Measurements from ENCODE around the gene PRKRIP1. TPM values are rescaled to one million over a fixed set of nuclear protein-coding genes. Genes with fewer than 3 reads are reported as not detected.

Gene PRKRIP1
- total RNA-seq, 4 donors from 2014 or later: 15.6 to 29.9 (median 20.2) TPM

DNA sequence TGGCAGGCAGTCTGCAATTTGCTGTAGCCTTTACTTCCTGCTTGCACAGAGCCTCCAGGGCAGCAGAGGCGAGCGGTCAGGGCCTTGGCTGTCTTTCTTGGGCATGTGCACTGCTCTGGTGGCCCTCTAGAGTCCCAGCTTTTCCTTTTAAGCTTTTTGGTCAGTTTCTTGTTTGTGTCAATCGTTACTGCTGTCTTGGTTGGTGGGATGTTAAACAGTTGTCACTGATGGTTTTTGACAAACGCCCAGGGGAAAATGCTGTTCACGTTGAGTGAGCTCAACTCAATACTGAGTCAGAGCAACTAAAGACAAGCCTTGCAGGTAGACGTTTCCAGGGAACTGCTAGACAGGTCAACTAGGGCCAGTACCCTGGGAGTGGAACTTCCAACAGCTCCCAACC, 14.0 kb downstream of the PRKRIP1 start:
- ATAC-seq (ENCODE audit: low FRiP score) (no peak), DNase-seq (ENCODE audit: low spot score) (no peak)
- TF ChIP-seq, protein P1, sequence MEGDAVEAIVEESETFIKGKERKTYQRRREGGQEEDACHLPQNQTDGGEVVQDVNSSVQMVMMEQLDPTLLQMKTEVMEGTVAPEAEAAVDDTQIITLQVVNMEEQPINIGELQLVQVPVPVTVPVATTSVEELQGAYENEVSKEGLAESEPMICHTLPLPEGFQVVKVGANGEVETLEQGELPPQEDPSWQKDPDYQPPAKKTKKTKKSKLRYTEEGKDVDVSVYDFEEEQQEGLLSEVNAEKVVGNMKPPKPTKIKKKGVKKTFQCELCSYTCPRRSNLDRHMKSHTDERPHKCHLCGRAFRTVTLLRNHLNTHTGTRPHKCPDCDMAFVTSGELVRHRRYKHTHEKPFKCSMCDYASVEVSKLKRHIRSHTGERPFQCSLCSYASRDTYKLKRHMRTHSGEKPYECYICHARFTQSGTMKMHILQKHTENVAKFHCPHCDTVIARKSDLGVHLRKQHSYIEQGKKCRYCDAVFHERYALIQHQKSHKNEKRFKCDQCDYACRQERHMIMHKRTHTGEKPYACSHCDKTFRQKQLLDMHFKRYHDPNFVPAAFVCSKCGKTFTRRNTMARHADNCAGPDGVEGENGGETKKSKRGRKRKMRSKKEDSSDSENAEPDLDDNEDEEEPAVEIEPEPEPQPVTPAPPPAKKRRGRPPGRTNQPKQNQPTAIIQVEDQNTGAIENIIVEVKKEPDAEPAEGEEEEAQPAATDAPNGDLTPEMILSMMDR (IDR thresholded peaks at IDR 0.05): no peak

DNA sequence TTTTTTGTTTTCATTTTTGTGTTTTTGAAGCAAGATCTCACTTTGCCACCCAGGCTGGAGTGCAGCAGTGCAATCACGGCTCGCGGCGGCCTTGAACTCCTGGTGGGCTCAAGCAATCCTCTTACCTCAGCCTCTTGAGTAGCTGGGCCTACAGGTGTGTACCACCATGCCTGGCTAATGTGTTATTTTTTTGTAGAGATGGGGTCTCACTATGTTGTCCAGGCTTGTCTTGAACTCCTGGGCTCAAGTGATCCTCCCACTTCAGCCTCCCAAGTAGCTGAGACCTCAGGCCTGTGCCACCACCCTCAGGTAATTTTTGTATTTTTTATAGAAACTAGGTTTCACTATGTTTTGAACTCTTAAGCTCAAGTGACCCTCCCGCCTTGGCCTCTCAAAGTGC, 14.8 kb downstream of the PRKRIP1 start:
- ATAC-seq (ENCODE audit: low FRiP score) (no peak), DNase-seq (ENCODE audit: low spot score) (no peak)
- TF ChIP-seq, protein P1 (IDR thresholded peaks at IDR 0.05): no peak

DNA sequence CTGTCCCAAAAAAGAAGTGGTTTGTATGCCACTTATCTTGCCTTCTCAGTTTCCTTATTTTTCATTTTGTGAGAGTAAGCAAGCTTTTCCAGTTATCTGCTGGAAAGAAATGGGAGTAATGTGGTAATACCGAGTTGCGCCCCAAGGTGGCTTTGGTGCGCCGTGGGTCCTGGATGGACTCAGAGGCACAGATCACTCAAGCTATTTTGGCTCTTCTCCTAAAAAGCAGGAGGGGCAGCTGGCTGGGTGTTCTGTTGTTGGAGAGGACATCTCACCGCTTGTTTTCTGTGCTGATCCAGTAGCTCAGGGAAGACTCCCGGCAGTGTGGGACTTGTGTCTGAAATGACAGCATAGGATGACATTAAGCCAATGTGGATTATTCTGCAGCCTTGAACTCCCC, 16.4 kb downstream of the PRKRIP1 start:
- TF ChIP-seq, protein P1 (IDR thresholded peaks at IDR 0.05): no peak
- no peak for DNase-seq (ENCODE audit: low spot score)
- no peak for ATAC-seq (ENCODE audit: low FRiP score)

GRCh38 chr7:102413091-102413490, 16.9 kb downstream of the PRKRIP1 start:
- no peak for ATAC-seq (ENCODE audit: low FRiP score)
- TF ChIP-seq, protein P1 (IDR thresholded peaks at IDR 0.05): no peak
- DNase-seq (ENCODE audit: low spot score): no peak

DNA sequence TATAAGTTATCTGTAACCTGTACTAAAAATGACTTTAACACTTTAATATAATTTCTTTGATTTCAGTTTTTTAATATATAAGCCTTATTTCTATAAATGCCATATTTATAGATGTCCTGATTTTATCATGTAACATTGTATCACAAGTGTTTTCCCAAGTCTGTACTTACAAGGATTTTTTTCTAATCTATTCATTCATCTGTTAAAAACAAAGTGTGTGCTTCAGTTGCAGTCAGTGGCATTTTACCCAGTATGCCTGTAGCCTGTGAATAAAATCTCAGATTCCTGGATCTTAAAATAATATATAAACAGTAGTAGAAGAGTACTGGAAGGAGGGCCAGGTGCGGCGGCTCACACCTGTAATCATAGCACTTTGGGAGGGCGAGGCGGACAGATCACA, 17.4 kb downstream of the PRKRIP1 start:
- ATAC-seq (ENCODE audit: low FRiP score) (no peak), DNase-seq (ENCODE audit: low spot score) (no peak)
- TF ChIP-seq, protein P1 (IDR thresholded peaks at IDR 0.05): no peak

GRCh38 chr7:102415685-102416225, 19.6 kb downstream of the PRKRIP1 start:
- TF ChIP-seq, protein P1 (IDR thresholded peaks at IDR 0.05): no peak
- ATAC-seq (ENCODE audit: low FRiP score): no peak
- DNase-seq (ENCODE audit: low spot score): no peak

- no peak for DNase-seq (ENCODE audit: low spot score)
- TF ChIP-seq, protein P1 (IDR thresholded peaks at IDR 0.05): no peak
- no peak for ATAC-seq (ENCODE audit: low FRiP score)
Measured at GRCh38 chr7:102416406-102416805, 20.2 kb downstream of the PRKRIP1 start.

Measured in omental fat pad (tissue), 4 donors.